AG10803 (cell line): ENCODE data around the gene LCK.

Experiments used
- DNase-seq: peaks from one replicate; pipeline ENCODE4 v3.0.0; 2010; ENCODE audit warnings: low read depth
- H3K4me3 ChIP-seq: 2 replicates; pipeline ENCODE4 v1.5.1; 2011; ENCODE audit warnings: mild to moderate bottlenecking, low read length, control low read depth
- TF ChIP-seq, protein P1 (sequence below): conservative IDR thresholded peaks from 2 replicates; pipeline ENCODE4 v1.5.1; 2011; ENCODE audit warnings: mild to moderate bottlenecking, low read length, control low read depth, inconsistent platforms

LCK gene

DNA sequence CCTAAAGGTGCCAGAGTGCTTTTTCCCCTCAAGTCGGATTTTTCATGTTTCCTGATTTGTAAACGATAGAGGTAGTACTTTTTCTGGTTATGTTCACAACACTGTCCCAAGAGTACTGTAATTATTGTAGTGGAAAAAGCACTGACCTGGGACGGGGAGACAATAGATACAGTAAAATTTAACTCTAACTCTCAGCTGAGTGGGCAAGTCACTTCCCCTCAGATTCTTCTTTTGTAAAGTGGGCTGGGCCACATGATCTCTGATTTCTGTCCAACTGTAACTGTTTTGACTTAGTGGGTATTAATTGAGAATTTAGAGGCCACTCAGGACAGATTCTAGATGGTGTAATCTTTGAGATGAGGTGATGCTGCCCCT lies 65.8 kb downstream of the LCK start:
- TF ChIP-seq, protein P1, sequence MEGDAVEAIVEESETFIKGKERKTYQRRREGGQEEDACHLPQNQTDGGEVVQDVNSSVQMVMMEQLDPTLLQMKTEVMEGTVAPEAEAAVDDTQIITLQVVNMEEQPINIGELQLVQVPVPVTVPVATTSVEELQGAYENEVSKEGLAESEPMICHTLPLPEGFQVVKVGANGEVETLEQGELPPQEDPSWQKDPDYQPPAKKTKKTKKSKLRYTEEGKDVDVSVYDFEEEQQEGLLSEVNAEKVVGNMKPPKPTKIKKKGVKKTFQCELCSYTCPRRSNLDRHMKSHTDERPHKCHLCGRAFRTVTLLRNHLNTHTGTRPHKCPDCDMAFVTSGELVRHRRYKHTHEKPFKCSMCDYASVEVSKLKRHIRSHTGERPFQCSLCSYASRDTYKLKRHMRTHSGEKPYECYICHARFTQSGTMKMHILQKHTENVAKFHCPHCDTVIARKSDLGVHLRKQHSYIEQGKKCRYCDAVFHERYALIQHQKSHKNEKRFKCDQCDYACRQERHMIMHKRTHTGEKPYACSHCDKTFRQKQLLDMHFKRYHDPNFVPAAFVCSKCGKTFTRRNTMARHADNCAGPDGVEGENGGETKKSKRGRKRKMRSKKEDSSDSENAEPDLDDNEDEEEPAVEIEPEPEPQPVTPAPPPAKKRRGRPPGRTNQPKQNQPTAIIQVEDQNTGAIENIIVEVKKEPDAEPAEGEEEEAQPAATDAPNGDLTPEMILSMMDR, result no peak
- no peak for DNase-seq
- H3K4me3 ChIP-seq, result no peak overlapping the region

DNA sequence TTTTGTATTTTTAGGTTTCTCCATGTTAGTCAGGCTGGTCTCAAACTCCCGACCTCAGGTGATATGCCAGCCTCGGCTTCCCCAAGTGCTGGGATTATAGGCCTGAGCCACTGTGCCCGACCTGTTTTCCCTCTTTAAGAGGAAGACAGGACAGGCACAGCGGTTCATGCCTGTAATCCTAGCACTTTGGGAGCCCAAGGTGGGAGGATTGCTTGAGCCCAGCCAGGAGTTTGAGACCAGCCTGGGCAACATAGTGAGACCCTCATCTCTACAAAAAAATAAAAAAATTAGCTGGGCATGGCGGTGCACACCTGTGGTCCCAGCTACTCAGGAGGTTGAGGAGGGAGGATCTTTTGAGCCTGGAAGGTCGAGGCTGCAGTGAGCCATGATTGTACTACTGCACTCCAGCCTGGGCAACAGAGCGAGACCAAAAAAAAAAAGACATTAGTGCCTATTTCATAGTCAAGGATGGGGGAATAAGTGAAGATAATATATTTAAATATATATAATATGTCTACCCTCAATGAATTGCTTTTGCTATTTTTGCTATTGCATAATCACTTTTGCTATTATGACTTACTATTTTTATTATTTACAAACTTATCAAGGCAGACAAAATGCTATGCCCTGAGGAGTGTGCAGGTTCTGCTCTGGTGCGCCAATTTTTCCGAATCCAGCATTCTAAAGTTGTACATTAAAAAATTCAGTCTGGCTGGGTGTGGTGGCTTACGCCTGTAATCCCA lies 67.2 kb downstream of the LCK start:
- TF ChIP-seq, protein P1, result no peak
- H3K4me3 ChIP-seq, result no peak overlapping the region
- DNase-seq, result no peak

DNA sequence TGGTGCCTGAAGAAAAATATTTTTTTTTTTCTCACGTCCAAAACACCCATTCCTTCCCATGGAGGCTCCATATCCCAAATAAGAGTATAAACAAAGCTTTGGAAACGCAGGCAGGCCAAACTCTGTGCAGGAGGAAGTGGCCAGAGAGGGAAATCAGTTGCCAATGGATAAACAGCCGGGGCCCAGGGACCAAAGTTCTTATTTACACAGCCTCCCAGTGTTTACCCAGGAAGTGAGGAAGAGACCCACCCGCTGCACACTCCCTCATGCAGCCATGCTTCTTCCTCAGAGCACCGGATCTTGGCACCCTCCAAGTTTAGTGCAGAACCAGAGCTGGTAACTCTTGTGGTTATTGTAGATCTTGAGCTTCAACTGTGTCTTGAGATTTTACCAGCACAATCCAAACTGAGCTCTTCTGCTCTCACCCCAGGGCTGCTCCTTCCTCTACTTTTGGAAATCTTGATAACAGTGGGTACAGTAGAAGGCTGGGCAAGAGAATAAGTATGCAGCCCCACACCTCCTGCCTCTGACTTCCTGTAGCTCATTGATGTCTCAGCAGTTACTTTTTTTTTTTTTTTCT lies 70.7 kb downstream of the LCK start:
- TF ChIP-seq, protein P1, result no peak
- DNase-seq, result no peak
- no peak overlapping the region for H3K4me3 ChIP-seq

DNA sequence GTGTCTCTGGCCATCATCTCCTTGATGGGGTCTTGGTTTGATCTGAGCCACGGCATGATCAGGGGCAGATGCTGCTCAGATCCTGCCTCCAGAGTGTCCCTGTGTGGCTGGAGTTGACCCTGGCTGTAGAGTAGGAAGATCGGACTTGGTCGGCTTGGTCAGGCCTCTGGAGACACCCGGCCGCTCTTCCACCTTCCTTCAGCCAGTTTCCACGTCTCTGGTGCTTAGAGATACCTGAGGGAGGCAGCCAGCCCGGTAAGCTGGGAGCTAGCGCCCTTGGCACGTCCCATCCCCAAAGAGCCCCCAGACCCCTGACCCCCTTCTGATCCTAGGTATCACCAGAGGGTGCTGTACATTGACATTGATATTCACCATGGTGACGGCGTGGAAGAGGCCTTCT lies 76.1 kb downstream of the LCK start:
- DNase-seq, result no peak
- H3K4me3 ChIP-seq, result no peak overlapping the region
- TF ChIP-seq, protein P1, result no peak

DNA sequence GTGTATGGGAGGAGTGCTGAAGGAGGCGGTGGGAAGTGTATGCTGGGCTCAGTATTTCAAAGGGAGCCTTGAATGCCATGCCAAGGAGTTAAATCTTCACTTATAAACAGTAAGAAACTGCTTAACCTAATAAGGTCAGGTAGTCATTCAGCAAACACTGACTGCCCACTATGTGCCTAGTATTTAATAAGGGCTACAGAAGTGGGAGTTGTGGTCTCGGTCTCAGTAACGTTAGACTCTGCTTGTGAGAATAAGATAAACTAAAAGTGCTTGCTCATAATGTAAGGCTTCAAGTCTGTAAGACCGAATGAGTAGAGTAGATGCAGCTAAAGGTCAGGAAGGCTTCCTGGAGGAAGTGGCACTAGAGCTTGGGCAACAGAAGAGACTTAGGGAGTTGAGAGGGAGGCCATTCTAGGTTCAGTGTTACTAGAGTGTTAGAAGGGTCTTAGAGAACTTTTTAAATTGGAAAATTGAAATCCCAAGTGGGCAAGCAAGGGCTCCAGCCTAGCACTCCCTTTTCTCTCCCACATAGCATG lies 78.9 kb downstream of the LCK start:
- DNase-seq, result no peak
- H3K4me3 ChIP-seq, result no peak overlapping the region
- TF ChIP-seq, protein P1, result no peak

DNA sequence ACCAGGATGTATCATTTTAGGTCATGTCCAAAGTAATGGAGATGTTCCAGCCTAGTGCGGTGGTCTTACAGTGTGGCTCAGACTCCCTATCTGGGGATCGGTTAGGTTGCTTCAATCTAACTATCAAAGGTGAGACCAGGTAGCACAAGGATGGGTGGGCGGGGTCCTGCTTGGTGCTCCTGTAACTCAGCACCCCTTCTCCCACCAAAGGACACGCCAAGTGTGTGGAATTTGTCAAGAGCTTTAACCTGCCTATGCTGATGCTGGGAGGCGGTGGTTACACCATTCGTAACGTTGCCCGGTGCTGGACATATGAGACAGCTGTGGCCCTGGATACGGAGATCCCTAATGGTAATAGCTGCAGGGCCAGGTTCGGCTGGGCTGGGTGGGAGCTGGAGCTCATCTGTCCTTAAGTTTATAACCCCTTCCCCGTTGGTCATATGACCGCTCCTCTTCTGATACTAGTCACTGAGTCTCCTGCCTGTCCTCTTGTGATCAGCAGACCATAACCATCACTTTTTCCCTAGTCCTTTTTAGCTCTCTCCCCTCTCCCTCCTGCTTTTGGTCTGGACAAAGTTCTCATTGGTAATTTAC lies 79.6 kb downstream of the LCK start:
- TF ChIP-seq, protein P1, result no peak
- DNase-seq, result no peak
- H3K4me3 ChIP-seq, result no peak overlapping the region
